Ovary (tissue), 9 donors: ENCODE results near the gene ARL5B. TPM values are rescaled to one million over a fixed set of nuclear protein-coding genes. Genes with fewer than 3 reads are reported as not detected.
"Not testable (repeated sequence)": the region's sequence is repeated elsewhere in the genome, so short reads cannot be mapped to it uniquely, and the experiment has no call there.

Experiments used
- DNase-seq, 5 donors: peaks; one replicate each; pipeline ENCODE4 v3.0.0-alpha.2; 2019 to 2020
- H3K27ac ChIP-seq, 2 donors: fragments of 200-600 bp; one replicate each; pipeline versions ENCODE4 v1.5.1 to v1.8.0; 2019 to 2022
- H3K27me3 ChIP-seq: fragments of 200-600 bp; one replicate; pipeline ENCODE4 v1.8.0; 2022
- H3K36me3 ChIP-seq: fragments of 200-600 bp; sonication (generic); one replicate; pipeline ENCODE4 v1.5.1; 2019
- H3K4me1 ChIP-seq: one replicate; pipeline ENCODE4 v1.8.1; 2013; ENCODE audit warnings: mild to moderate bottlenecking, moderate library complexity; ENCODE audit not compliant: insufficient read depth
- H3K4me3 ChIP-seq: fragments of 200-600 bp; sonication (generic); one replicate; pipeline ENCODE4 v1.5.1; 2017
- H3K9me3 ChIP-seq, 2 donors: fragments of 200-600 bp in 1 of 2; sonication (generic) in 1 of 2; one replicate each; pipeline versions ENCODE4 v1.5.1 to v1.8.1; 2013 to 2019; ENCODE audit warnings: mild to moderate bottlenecking in 1 of 2, moderate library complexity in 1 of 2
- EP300 ChIP-seq: sonication (generic); formaldehyde crosslinking; IDR thresholded peaks from one replicate; pipeline ENCODE4 v1.6.1; 2017; ENCODE audit warnings: antibody characterized with exemption
- POLR2A ChIP-seq: fragments of 450-650 bp; IDR thresholded peaks from one replicate; pipeline ENCODE4 v1.6.1; 2017; ENCODE audit warnings: antibody characterized with exemption, mild to moderate bottlenecking, moderate library complexity
- WGBS, 3 donors: extraction: QIAGEN DNeasy Blood & Tissue Kit in 1 of 3; methylation state at CpG; one replicate each; pipeline versions ENCODE4 v1.1.5 to v1.1.7; 2013 to 2017; 5-methylcytosine and 5-hydroxymethylcytosine counted together
- intact Hi-C, 4 donors: fragments of 100-400 bp; cut with DNase I; formaldehyde crosslinking; loops; one replicate each; pipeline versions ENCODE4 v1.11.0 to v1.15.1; 2022 to 2023
- polyA plus RNA-seq, 2 donors: library from polyadenylated mRNA; stranded (reverse); fragments of 200-250 nt in 1 of 2; fragments of 350-450 nt in 1 of 2; fragmentation: Illumina TruSeq in 1 of 2; extraction: RNeasy Lipid Tissue Mini Kit (QIAGEN cat#74804) in 1 of 2; gene quantifications; one replicate each; pipeline ENCODE4 v1.2.3, GENCODE V29; 2013 to 2014
- total RNA-seq, 7 donors: library from RNA; depleted of rRNA in 2 of 7; stranded (reverse); fragments of >200 nt in 2 of 7; fragmentation: NEBNext Ultra II Directional in 3 of 7; extraction: Animal tissue kit (Norgen Biotek cat#: 25700) in 3 of 7; gene quantifications; one replicate each; pipeline versions ENCODE4 v1.1.0 to v1.2.4, GENCODE V29; 2016 to 2023
- TF ChIP-seq, protein P1 (sequence below), 3 donors: fragments of 450-650 bp in 2 of 3; fragments of 200-600 bp in 1 of 3; IDR thresholded peaks; one replicate each; pipeline versions ENCODE4 v1.5.1 to v1.8.0; 2016 to 2022; ENCODE audit warnings: antibody characterized with exemption in 3 of 3, mild to moderate bottlenecking in 1 of 3
- donor health status: DM: no; HTN: no; CAD: no; lungs with moderate emphysema.
- donor health status: DM: no; HTN: no; CAD: no.
- donor health status: Bipolar disorder and iron deficiency.
- donor health status: DM: yes; HTN: yes; CAD: no.
- donor health status: DM: no; HTN: no; CAD: no.
- donor health status: DM: yes; HTN: yes; CAD: no.

Gene ARL5B
- total and polyA plus RNA-seq, 9 donors = 6.0 to 19.1 (median 12.8) TPM

DNA sequence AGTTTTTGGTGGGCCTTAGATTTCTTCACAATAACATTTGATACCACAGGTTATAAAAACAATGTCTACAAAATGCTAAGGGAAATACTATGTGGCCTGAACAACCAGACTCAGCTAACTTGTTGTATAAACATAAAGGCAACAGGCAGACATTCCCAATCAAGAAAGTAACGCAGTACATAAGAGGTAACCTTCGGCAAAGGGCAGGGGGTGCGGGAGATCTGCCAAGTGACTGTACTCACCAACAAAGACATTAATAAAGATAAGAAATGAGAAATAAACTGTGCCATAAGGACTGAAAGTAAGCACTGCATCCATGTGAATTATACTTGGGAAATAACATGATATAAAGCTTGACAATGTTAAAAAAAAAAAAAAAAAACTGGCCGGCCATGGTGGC lies 23.2 kb upstream of the ARL5B start:
- Histone ChIP-seq H3K36me3 (no peaks in the 10 kb centered on the region), H3K4me1 (no peaks in the 10 kb centered on the region), H3K9me3 (no peaks in the 10 kb centered on the region), H3K27me3 (no peaks in the 10 kb centered on the region), H3K4me3 (no peak overlapping the region), H3K27ac (no peak overlapping the region)
- 80 to 92% (median 90%) methylated on average over 4 of the region's 4 CpGs for WGBS, 3 donors
- TF ChIP-seq EP300 (no peak), POLR2A (no peak)
- TF ChIP-seq, protein P1, sequence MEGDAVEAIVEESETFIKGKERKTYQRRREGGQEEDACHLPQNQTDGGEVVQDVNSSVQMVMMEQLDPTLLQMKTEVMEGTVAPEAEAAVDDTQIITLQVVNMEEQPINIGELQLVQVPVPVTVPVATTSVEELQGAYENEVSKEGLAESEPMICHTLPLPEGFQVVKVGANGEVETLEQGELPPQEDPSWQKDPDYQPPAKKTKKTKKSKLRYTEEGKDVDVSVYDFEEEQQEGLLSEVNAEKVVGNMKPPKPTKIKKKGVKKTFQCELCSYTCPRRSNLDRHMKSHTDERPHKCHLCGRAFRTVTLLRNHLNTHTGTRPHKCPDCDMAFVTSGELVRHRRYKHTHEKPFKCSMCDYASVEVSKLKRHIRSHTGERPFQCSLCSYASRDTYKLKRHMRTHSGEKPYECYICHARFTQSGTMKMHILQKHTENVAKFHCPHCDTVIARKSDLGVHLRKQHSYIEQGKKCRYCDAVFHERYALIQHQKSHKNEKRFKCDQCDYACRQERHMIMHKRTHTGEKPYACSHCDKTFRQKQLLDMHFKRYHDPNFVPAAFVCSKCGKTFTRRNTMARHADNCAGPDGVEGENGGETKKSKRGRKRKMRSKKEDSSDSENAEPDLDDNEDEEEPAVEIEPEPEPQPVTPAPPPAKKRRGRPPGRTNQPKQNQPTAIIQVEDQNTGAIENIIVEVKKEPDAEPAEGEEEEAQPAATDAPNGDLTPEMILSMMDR (IDR thresholded peaks at IDR 0.05) = no peak
- intact Hi-C loops = no loop called here
- no peak for DNase-seq

DNA sequence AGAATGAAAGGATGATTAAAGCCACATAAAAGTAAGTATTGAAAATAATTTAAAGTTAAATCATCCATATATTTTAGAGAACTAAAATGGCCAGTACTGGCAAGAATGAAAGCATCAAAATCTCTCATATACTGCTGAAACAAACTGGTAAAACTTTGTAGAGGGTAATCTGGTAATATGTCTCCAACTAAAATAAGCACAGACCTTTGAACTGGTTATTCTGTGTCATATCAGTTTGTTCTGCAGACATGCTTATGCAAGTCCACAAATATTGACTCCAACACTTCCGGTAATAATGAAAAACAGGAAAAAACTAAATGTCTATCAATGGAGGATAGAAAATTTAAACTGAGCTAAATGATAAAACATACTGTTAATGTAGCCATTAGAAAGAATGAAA lies 21.8 kb upstream of the ARL5B start:
- H3K9me3 ChIP-seq = not testable (repeated sequence)

DNA sequence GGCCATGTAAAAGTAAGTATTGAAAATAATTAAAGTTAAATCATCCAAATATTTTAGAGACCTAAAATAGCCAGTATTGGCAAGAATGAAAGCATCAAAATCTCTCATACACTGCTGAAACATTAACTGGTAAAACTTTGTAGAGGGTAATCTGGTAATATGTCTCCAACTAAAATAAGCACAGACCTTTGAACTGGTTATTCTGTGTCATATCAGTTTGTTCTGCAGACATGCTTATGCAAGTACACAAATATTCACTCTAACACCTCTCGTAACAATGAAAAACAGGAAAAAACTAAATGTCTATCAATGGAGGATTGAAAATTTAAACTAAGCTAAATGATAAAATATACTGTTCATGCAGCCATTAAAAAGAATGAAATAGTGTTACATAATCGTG lies 19.5 kb upstream of the ARL5B start:
- H3K9me3 ChIP-seq, DNase-seq, H3K27ac ChIP-seq, H3K4me3 ChIP-seq, H3K27me3 ChIP-seq, intact Hi-C loops, H3K4me1 ChIP-seq, H3K36me3 ChIP-seq: not testable (repeated sequence)
- WGBS, 3 donors = 92 to 95% (median 93%) methylated on average over 2 of the region's 2 CpGs

More for the DNA sequence above, 21.8 kb upstream of the ARL5B start:
- H3K27ac ChIP-seq, H3K4me3 ChIP-seq, DNase-seq, H3K36me3 ChIP-seq, H3K4me1 ChIP-seq, intact Hi-C loops, H3K27me3 ChIP-seq: not testable (repeated sequence)
- 39 to 77% (median 41%) methylated on average over 1 of the region's 1 CpG for WGBS, 3 donors

DNA sequence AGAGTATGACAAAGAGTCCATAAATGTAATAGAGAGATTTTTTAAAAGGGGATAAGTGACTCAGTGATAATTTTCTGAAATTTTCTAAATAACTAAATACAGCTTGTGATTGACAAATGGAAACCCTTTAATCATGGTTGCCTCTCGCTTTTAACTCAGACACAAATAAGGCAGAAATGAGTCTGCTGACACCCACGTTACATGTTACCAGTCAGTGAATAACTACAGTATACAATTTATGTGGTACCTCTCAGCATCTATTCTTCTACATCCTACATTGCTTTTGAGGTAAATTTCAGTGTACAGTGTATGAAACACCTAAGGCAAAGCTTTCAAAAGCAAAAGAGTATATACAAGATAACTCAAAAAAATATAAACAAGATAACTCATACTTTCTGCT lies 12.1 kb upstream of the ARL5B start:
- Histone ChIP-seq H3K36me3 (no peaks in the 10 kb centered on the region), H3K27ac (no peak overlapping the region), H3K4me3 (no peak overlapping the region), H3K27me3 (no peaks in the 10 kb centered on the region), H3K9me3 (no peaks in the 10 kb centered on the region), H3K4me1 (peaks cover 4% of the 10 kb centered on the region)
- intact Hi-C loops = no loop called here
- 91 to 96% (median 94%) methylated on average over 2 of the region's 2 CpGs for WGBS, 3 donors
- DNase-seq = no peak
- TF ChIP-seq EP300 (no peak), POLR2A (no peak)
- TF ChIP-seq, protein P1 (IDR thresholded peaks at IDR 0.05) = no peak

DNA sequence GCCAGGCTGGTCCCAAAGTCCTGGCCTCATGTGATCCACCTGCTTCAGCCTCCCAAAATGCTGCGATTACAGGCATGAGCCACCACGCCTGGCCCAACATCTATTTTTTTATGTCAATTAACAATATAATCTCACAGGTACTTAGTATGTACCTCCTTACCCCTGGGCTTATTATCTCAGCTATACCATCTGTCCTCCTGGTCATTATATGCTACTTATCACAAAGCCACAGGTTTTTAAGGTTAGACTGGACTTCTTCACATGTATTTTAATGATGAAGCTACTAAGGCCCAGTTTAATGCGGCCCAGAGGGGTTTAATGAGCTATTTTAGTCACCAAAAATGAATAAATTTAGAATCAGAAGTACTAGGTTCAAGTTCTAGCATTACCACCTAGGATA lies 11.3 kb upstream of the ARL5B start:
- TF ChIP-seq POLR2A = no peak
- TF ChIP-seq EP300 = no peak
- TF ChIP-seq, protein P1 (IDR thresholded peaks at IDR 0.05) = no peak
- intact Hi-C loops = no loop called here
- peaks cover 4% of the 10 kb centered on the region for H3K4me1 ChIP-seq
- no peaks in the 10 kb centered on the region for H3K36me3 ChIP-seq
- DNase-seq = no peak
- no peak overlapping the region for H3K27ac ChIP-seq
- WGBS, 3 donors = 96 to 99% (median 97%) methylated on average over 3 of the region's 3 CpGs
- H3K4me3 ChIP-seq = no peak overlapping the region
- no peaks in the 10 kb centered on the region for H3K27me3 ChIP-seq
- H3K9me3 ChIP-seq = no peaks in the 10 kb centered on the region
